Osteocyte (in vitro differentiated cells): ENCODE results near the gene FHIT. TPM values are rescaled to one million over a fixed set of nuclear protein-coding genes. Genes with fewer than 3 reads are reported as not detected.
"Not testable (repeated sequence)": the region's sequence is repeated elsewhere in the genome, so short reads cannot be mapped to it uniquely, and the experiment has no call there.

Experiments used
- DNase-seq: peaks from one replicate; pipeline ENCODE4 v3.0.0; 2021; ENCODE audit warnings: mixed read lengths; ENCODE audit not compliant: unreplicated experiment; ENCODE audit errors: extremely low spot score
- H3K27ac Mint-ChIP-seq: one replicate; pipeline ENCODE4 v1.8.0; 2021; ENCODE audit warnings: mild to moderate bottlenecking, mixed read lengths; ENCODE audit not compliant: unreplicated experiment
- H3K27me3 Mint-ChIP-seq: one replicate; pipeline ENCODE4 v1.8.0; 2021; ENCODE audit warnings: mixed read lengths; ENCODE audit not compliant: unreplicated experiment
- H3K36me3 Mint-ChIP-seq: one replicate; pipeline ENCODE4 v1.8.0; 2021; ENCODE audit warnings: mixed read lengths; ENCODE audit not compliant: unreplicated experiment
- H3K4me1 Mint-ChIP-seq: one replicate; pipeline ENCODE4 v1.8.0; 2021; ENCODE audit warnings: mixed read lengths; ENCODE audit not compliant: unreplicated experiment
- H3K4me3 Mint-ChIP-seq: one replicate; pipeline ENCODE4 v1.8.0; 2021; ENCODE audit warnings: mild to moderate bottlenecking, moderate library complexity, mixed read lengths; ENCODE audit not compliant: unreplicated experiment
- H3K9me3 Mint-ChIP-seq: one replicate; pipeline ENCODE4 v1.8.0; 2021; ENCODE audit warnings: mixed read lengths; ENCODE audit not compliant: unreplicated experiment
- total RNA-seq: library from RNA; stranded (reverse); gene quantifications from 2 replicates; pipeline ENCODE4 v1.2.1, GENCODE V29; 2021
- TF ChIP-seq, protein P1 (sequence below): fragments of 200-600 bp; sonication (generic); IDR thresholded peaks from 2 replicates; pipeline ENCODE4 v1.5.0; 2021; ENCODE audit warnings: antibody characterized with exemption, mild to moderate bottlenecking, moderate library complexity

FHIT gene
- total RNA-seq, 1 donor from 2014 or later, result 2.3 TPM

DNA sequence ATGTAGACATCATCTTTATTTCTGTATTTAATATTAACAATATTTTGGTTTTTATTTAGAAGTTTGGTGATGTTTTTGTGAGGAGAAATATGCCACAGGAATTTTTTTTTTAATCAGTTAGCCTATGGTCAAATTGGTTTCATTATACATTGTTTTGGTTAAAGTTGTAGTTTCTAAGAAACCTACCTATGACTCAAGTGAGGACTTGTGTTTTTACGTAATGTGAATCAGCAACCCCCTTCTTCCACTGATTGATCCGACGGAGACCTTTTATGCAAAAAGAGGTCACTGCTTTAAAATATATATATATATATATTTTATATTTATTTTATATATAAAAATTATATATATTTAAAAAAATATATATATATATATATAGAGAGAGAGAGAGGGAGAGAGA lies 698.1 kb downstream of the FHIT start:
- Mint-ChIP-seq H3K4me3 (no peak overlapping the region), H3K4me1 (no peaks in the 10 kb centered on the region), H3K9me3 (peaks cover 4% of the 10 kb centered on the region), H3K27me3 (no peaks in the 10 kb centered on the region), H3K27ac (no peak overlapping the region), H3K36me3 (no peaks in the 10 kb centered on the region)
- no peak for DNase-seq
- TF ChIP-seq, protein P1, sequence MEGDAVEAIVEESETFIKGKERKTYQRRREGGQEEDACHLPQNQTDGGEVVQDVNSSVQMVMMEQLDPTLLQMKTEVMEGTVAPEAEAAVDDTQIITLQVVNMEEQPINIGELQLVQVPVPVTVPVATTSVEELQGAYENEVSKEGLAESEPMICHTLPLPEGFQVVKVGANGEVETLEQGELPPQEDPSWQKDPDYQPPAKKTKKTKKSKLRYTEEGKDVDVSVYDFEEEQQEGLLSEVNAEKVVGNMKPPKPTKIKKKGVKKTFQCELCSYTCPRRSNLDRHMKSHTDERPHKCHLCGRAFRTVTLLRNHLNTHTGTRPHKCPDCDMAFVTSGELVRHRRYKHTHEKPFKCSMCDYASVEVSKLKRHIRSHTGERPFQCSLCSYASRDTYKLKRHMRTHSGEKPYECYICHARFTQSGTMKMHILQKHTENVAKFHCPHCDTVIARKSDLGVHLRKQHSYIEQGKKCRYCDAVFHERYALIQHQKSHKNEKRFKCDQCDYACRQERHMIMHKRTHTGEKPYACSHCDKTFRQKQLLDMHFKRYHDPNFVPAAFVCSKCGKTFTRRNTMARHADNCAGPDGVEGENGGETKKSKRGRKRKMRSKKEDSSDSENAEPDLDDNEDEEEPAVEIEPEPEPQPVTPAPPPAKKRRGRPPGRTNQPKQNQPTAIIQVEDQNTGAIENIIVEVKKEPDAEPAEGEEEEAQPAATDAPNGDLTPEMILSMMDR, result no peak

DNA sequence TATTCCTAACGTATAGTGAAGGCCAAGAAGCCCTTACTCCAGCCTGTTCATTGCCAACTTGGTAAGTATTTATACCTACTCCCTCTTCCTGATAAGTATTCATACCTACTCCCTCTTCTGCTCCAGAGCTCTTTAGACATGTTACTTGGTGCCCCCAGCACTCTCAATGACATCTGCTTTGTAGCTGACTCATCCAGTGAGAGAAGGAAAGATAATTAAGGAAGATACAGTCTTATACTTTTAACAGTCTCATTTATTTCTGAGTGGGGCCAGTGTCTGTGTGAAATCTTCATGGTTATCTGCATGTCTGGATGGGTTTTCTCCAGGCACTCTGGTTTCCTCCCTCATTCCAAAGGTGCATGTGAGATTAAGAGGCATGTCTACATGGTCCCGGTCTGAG lies 698.7 kb downstream of the FHIT start:
- DNase-seq, result no peak
- no peaks in the 10 kb centered on the region for H3K36me3 Mint-ChIP-seq

DNA sequence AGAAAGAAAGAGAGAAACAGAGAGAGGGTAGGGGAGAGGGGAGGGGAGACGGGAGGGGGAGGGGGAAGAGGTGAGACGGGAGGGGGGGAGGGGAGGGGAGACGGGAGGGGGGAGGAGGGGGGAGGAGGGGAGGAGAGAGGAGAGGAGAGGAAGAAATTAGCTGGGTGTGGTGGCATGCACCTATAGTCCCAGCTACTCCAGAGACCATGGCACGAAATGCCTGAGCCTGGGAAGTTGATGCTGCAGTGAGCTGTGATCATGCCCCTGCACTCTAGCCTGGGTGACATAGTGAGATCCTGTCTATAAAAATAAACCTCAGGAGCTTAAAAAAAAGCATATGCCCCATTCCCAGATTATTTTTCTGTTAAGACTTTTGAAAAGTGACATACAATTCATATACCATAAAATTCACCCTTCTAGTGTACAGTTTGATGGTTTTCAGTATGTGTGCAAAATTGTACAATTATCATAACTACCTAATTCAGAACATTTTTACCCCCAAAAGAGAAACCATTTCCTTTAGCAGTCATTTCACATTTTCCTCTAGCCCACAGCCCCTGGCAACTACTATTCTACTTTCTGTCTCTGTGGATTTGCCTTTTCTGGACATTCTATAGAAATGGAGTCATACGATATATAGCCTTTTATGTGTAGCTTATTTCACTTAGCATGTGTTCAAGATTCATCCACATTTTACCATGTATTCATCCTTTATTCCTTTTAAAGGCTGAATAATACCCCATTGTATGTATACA lies 699.6 kb downstream of the FHIT start:
- TF ChIP-seq, protein P1, result no peak

More for the DNA sequence above, 698.7 kb downstream of the FHIT start:
- TF ChIP-seq, protein P1, result no peak
- H3K27ac Mint-ChIP-seq, result no peak overlapping the region
- peaks cover 4% of the 10 kb centered on the region for H3K9me3 Mint-ChIP-seq
- no peaks in the 10 kb centered on the region for H3K27me3 Mint-ChIP-seq
- no peaks in the 10 kb centered on the region for H3K4me1 Mint-ChIP-seq
- no peak overlapping the region for H3K4me3 Mint-ChIP-seq

DNA sequence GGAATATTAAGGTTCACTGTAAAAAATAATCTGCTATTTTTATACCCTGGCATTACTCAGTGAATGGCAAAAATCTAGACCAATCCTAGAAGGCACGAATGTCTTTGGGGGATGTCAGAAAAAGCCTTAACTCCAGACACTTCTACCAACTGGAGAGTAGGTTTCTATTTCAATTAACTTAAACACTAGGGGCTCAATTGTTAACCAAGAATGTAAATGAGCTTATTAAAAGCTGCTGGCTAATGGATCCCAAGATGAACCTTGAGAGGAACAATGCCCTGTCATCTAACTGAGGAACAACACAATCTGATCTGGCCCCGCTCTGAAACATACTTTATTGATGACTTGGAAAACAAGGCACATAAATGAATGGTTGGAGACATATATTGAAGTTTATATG lies 701.4 kb downstream of the FHIT start:
- Mint-ChIP-seq H3K4me3 (no peak overlapping the region), H3K36me3 (no peaks in the 10 kb centered on the region), H3K9me3 (peaks cover 4% of the 10 kb centered on the region), H3K27me3 (peaks cover 8% of the 10 kb centered on the region), H3K27ac (no peak overlapping the region), H3K4me1 (no peaks in the 10 kb centered on the region)
- no peak for DNase-seq
- TF ChIP-seq, protein P1, result no peak

More for the DNA sequence above, 699.6 kb downstream of the FHIT start:
- DNase-seq, result no peak
- Mint-ChIP-seq H3K4me3 (no peak overlapping the region), H3K27ac (no peak overlapping the region), H3K4me1 (no peaks in the 10 kb centered on the region), H3K9me3 (peaks cover 4% of the 10 kb centered on the region), H3K36me3 (no peaks in the 10 kb centered on the region), H3K27me3 (peaks cover 2% of the 10 kb centered on the region)

DNA sequence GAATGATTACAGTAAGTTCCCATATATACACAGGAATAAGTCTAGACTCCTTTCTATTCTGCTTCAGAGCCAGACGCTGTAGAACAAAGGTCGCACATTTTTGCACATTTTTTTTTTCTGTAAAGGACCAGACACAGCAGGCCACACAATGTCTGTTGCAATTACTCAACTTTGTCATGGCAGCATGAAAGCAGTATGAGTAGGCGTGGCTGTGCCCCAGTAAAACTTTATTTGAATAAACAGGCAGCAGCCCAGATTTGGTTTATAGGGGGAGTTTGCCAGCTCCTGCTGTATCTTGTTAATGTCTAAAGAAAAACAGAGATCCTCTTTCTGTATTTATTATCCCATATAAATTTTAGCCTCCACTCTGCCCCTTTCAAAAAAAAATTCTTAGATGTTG lies 708.3 kb downstream of the FHIT start:
- Mint-ChIP-seq H3K4me3 (no peak overlapping the region), H3K4me1 (no peaks in the 10 kb centered on the region), H3K36me3 (no peaks in the 10 kb centered on the region), H3K27me3 (peaks cover 8% of the 10 kb centered on the region), H3K27ac (no peak overlapping the region), H3K9me3 (no peaks in the 10 kb centered on the region)
- TF ChIP-seq, protein P1, result no peak
- DNase-seq, result no peak

DNA sequence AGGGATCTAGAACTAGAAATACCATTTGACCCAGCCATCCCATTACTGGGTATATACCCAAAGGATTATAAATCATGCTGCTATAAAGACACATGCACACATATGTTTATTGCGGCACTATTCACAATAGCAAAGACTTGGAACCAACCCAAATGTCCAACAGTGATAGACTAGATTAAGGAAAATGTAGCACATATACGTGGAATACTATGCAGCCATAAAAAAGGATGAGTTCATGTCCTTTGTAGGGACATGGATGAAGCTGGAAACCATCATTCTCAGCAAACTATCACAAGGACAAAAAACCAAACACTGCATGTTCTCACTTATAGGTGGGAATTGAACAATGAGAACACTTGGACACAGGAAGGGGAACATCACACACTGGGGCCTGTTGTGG lies 711.9 kb downstream of the FHIT start:
- H3K4me3 Mint-ChIP-seq, H3K27ac Mint-ChIP-seq, DNase-seq, H3K9me3 Mint-ChIP-seq, H3K27me3 Mint-ChIP-seq, H3K36me3 Mint-ChIP-seq, H3K4me1 Mint-ChIP-seq: not testable (repeated sequence)
